Adrenal gland (tissue), 12 donors: Measurements from ENCODE around the gene EZR. TPM values are rescaled to one million over a fixed set of nuclear protein-coding genes. Genes with fewer than 3 reads are reported as not detected.

Source experiments
- DNase-seq, 7 donors: peaks; one replicate each; pipeline ENCODE4 v3.0.0-alpha.2; 2019 to 2020
- H3K27ac ChIP-seq, 5 donors: fragments of 200-600 bp; sonication (generic) in 4 of 5; 1 replicate in 3 of 5; 2 replicates in 2 of 5; pipeline versions ENCODE4 v1.5.1 to v1.8.0; 2016 to 2020; ENCODE audit warnings: mild to moderate bottlenecking in 1 of 5
- H3K27me3 ChIP-seq: fragments of 200-600 bp; 2 replicates; pipeline ENCODE4 v1.8.0; 2021
- H3K36me3 ChIP-seq, 2 donors: fragments of 200-600 bp; replicated peaks in 1 of 2; 1 replicate in 1 of 2; 2 replicates in 1 of 2; pipeline versions ENCODE4 v1.5.1 to v1.8.0; 2018 to 2022
- H3K4me1 ChIP-seq, 2 donors: fragments of 200-600 bp; replicated peaks in 1 of 2; 1 replicate in 1 of 2; 2 replicates in 1 of 2; pipeline versions ENCODE4 v1.5.1 to v1.8.0; 2018 to 2021
- H3K4me3 ChIP-seq, 4 donors: fragments of 200-600 bp; sonication (generic) in 3 of 4; one replicate each; pipeline ENCODE4 v1.5.1; 2016 to 2018
- H3K9me3 ChIP-seq, 3 donors: fragments of 200-600 bp; sonication (generic) in 1 of 3; replicated peaks in 1 of 3; 1 replicate in 2 of 3; 2 replicates in 1 of 3; pipeline versions ENCODE4 v1.5.1 to v1.8.0; 2016 to 2021
- CTCF ChIP-seq, 6 experiments: fragments of 450-650 bp in 4 of 6; fragments of 200-600 bp in 2 of 6; sonication (generic) in 1 of 6; IDR thresholded peaks; 1 replicate in 5 of 6; 2 replicates in 1 of 6; pipeline versions ENCODE4 v1.5.1 to v1.8.0; 2016 to 2021; ENCODE audit warnings: antibody characterized with exemption in 6 of 6, mild to moderate bottlenecking in 2 of 6, moderate library complexity in 1 of 6
- POLR2A ChIP-seq, 2 donors: fragments of 450-650 bp; IDR thresholded peaks; one replicate each; pipeline ENCODE4 v1.6.1; 2017; ENCODE audit warnings: antibody characterized with exemption in 2 of 2, mild to moderate bottlenecking in 2 of 2, moderate library complexity in 1 of 2
- WGBS, 4 donors: extraction: QIAGEN DNeasy Blood & Tissue Kit in 2 of 4; methylation state at CpG; one replicate each; pipeline versions ENCODE4 v1.1.5 to v1.1.7; 2013 to 2017; 5-methylcytosine and 5-hydroxymethylcytosine counted together
- intact Hi-C, 2 donors: fragments of 100-400 bp; cut with DNase I; formaldehyde crosslinking; loops; one replicate each; pipeline versions ENCODE4 v1.14.1 to v1.15.0; 2022 to 2023
- polyA plus RNA-seq, 3 donors: library from polyadenylated mRNA; stranded (reverse); fragments of 200-250 nt in 2 of 3; fragments of 350-450 nt in 1 of 3; fragmentation: Illumina TruSeq in 1 of 3; extraction: RNeasy Lipid Tissue Mini Kit (QIAGEN cat#74804) in 1 of 3; gene quantifications; one replicate each; pipeline ENCODE4 v1.2.3, GENCODE V29; 2013 to 2014
- total RNA-seq, 9 donors: library from RNA; depleted of rRNA in 4 of 9; stranded (reverse); fragments of >200 nt in 4 of 9; fragments of 120-200 nt in 1 of 9; fragmentation: NEBNext Ultra II Directional in 1 of 9; extraction: Animal tissue kit (Norgen Biotek cat#: 25700) in 1 of 9; gene quantifications; one replicate each; pipeline versions ENCODE4 v1.1.0 to v1.2.4, GENCODE V29; 2013 to 2023
- donor health status: healthy with polysubstance abuse.
- donor health status: Bipolar disorder and iron deficiency.
- donor health status: DM: yes; HTN: yes; CAD: no.
- donor health status: DM: no; HTN: no; CAD: no.
- donor health status: DM: no; HTN: no; CAD: no.
- donor health status: DM: yes; HTN: yes; CAD: no.

Gene EZR
- total and polyA plus RNA-seq, 12 donors = 80.3 to 476 (median 342) TPM

GRCh38 chr6:158772172-158772571 is 47.0 kb downstream of the EZR start:
- H3K27ac ChIP-seq = peak overlapping the region in 1 of 5 donors; percentile 6
- peaks cover 0 to 95% of the 10 kb centered on the region in 2 donors for H3K36me3 ChIP-seq
- intact Hi-C loops = no loop called here

DNA sequence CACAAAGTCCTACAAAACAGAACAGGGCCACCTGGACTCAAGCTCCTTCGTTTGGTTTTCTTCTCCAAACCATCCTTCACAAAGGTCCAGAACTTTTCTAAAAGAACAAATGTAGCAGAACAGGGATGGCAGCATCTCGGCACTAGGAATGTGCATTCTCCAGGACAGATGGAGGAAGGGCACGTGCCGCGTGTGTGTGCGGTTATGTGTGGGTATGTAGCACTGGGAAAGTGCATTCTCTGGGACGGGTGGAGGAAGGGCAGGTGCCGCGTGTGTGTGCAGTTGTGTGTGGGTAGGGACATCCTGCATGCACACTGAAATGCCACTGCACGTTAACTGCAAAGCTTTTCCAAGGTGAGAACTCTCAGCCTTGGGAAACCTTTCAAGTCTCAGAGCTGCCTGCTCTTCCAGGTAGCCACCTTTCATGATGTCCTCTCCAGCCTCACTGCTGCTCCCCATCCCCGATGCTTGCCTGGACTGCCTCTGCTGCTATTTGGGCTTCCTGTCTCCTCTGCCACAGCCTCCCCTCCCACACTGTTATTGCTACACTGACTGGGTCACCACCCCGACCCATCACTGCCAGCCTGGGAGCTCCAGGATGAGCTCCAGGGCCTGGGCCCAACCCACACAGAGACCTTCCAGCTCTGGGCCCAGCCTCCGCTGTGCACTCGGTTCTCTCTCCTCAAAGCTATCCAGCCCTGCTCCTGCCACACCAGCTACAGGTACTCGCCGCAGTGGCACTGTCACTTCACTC is 47.6 kb downstream of the EZR start:
- Histone ChIP-seq H3K4me3 (no peak overlapping the region), H3K9me3 (no peaks in the 10 kb centered on the region), H3K36me3 (peaks cover 0 to 96% of the 10 kb centered on the region in 2 donors), H3K4me1 (no peaks in the 10 kb centered on the region), H3K27ac (peak overlapping the region in 1 of 5 donors; percentile 6), H3K27me3 (no peaks in the 10 kb centered on the region)
- intact Hi-C loops = no loop called here
- 83 to 89% (median 86%) methylated on average over 16 of the region's 16 CpGs for WGBS, 4 donors
- TF ChIP-seq POLR2A (IDR thresholded peaks at IDR 0.05) (no peak), CTCF (IDR thresholded peaks at IDR 0.05) (no peak)
- DNase-seq = no peak

More at GRCh38 chr6:158772172-158772571, 47.0 kb downstream of the EZR start:
- no peak overlapping the region for H3K4me3 ChIP-seq
- WGBS, 4 donors = 87 to 89% (median 88%) methylated on average over 3 to 11 of the region's 11 CpGs
- H3K27me3 ChIP-seq = no peaks in the 10 kb centered on the region
- no peak for TF ChIP-seq POLR2A (IDR thresholded peaks at IDR 0.05)
- TF ChIP-seq CTCF (IDR thresholded peaks at IDR 0.05) = no peak
- no peaks in the 10 kb centered on the region for H3K4me1 ChIP-seq
- no peak for DNase-seq
- H3K9me3 ChIP-seq = no peaks in the 10 kb centered on the region

DNA sequence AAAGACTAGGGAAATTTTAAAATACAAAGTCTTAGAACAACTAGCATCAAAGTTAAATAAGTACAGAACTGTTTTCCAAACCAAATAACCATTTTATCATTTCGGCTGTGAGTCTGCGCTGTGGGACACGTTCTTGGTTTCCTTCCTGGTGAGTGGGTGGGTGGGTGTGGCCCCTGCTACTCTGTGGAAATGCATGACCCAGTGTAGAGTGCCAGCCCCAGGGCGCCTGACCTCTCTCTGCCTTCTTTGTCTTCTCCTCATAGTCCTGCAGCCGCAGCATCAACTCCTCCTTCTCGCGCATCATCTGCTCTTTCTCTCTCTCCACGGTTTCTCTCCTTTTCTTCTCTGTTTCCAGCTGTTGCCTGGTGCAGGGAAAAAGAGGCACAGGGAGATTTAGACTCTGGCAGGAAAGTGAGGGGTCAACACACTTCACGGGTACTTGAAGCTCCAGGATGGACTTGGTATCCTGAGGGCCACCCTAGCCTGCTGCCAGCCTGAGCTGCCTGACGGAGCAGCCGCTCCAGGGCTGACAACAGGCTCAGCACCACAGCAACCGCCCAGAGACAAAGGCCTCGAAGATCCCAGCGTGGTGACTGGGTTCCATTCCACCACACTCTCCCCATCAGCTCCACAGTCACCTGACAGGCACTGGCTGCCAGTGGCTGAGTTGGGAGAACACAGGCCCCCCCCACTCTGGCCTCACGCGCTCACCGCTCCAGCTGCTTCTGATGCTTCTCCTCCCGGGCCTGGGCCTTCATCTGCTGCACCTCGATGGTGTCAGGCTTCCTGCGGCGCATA is 48.4 kb downstream of the EZR start:
- intact Hi-C loops = no loop called here
- Histone ChIP-seq H3K27ac (no peak overlapping the region), H3K27me3 (no peaks in the 10 kb centered on the region), H3K4me3 (no peak overlapping the region), H3K36me3 (peaks cover 0 to 94% of the 10 kb centered on the region in 2 donors), H3K9me3 (no peaks in the 10 kb centered on the region), H3K4me1 (peaks cover 0 to 4% of the 10 kb centered on the region in 2 donors)
- 79 to 90% (median 85%) methylated on average over 18 to 21 of the region's 21 CpGs for WGBS, 4 donors
- TF ChIP-seq CTCF (IDR thresholded peaks at IDR 0.05) (no peak), POLR2A (IDR thresholded peaks at IDR 0.05) (no peak)
- no peak for DNase-seq

DNA sequence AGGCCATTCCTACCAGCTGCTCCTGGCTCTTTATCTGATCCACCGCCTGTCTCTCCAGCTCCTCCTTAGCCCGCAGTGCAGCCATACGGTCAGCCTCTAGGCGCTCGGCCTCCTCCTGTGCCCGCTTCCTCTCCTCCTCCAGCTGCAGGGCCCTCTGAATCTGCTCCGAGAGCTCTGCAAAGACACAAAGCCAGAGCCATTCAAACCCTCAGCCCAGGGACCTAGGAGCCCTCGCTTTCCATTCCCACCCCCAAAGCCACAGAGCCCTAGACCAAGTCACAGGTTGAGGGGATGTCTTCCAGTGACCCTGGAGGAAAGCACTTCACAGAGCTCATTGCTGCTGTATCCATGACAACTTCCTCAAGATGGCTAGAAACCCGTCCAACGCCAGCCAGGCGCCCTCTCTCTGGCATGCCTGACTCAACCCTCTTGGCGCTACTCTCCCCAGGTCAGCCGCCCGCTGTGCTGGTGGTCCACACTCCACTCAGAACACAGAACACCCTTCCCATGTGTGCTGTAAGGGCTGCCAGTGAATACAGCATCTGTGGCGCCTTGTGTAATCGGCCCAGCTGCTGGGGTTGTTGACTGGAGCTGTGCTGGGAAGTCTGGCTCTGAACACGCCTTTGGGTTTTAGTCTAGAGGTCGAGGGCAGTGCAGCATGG is 49.3 kb downstream of the EZR start:
- peaks cover 0 to 6% of the 10 kb centered on the region in 2 donors for H3K4me1 ChIP-seq
- H3K27me3 ChIP-seq = no peaks in the 10 kb centered on the region
- intact Hi-C loops = no loop called here
- peak overlapping the region in 1 of 5 donors; percentile 20 for H3K27ac ChIP-seq
- WGBS, 4 donors = 81 to 94% (median 90%) methylated on average over 14 to 18 of the region's 18 CpGs
- H3K36me3 ChIP-seq = peaks cover 0 to 92% of the 10 kb centered on the region in 2 donors
- no peaks in the 10 kb centered on the region for H3K9me3 ChIP-seq
- TF ChIP-seq POLR2A (IDR thresholded peaks at IDR 0.05) = no peak
- no peak for TF ChIP-seq CTCF (IDR thresholded peaks at IDR 0.05)
- no peak overlapping the region for H3K4me3 ChIP-seq
- DNase-seq = no peak
